GM12873 (cell line): ENCODE results near the gene CEP85L.
A peak's percentile ranks its signal among the peaks of the same experiment; 100 is the strongest.

Source experiments
- TF ChIP-seq, protein P1 (sequence below): IDR thresholded peaks from 2 replicates; pipeline ENCODE4 v1.5.1; 2012; ENCODE audit warnings: low read depth, mild to moderate bottlenecking, moderate library complexity, low read length, control low read depth; ENCODE audit not compliant: insufficient read depth; ENCODE audit errors: missing control alignments

CEP85L gene

DNA sequence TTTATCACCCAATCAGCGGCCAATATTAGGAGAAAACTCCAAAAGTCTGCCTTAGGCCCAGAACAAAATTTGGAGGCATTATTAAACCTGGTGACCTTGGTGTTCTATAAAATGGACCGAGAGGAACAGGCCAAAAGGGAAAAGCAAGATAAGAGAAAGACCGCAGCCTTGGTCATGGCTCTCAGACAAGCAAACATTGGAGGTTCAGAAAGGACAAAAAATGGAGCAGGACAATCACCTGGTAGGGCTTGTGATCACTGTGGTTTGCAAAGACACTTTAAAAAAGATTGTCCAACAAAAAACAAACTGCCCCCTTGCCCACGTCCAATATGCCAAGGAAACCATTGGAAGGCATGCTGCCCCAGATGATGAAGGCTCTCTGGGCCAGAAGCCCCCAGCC is 31.2 kb downstream of the CEP85L start:
- TF ChIP-seq, protein P1, sequence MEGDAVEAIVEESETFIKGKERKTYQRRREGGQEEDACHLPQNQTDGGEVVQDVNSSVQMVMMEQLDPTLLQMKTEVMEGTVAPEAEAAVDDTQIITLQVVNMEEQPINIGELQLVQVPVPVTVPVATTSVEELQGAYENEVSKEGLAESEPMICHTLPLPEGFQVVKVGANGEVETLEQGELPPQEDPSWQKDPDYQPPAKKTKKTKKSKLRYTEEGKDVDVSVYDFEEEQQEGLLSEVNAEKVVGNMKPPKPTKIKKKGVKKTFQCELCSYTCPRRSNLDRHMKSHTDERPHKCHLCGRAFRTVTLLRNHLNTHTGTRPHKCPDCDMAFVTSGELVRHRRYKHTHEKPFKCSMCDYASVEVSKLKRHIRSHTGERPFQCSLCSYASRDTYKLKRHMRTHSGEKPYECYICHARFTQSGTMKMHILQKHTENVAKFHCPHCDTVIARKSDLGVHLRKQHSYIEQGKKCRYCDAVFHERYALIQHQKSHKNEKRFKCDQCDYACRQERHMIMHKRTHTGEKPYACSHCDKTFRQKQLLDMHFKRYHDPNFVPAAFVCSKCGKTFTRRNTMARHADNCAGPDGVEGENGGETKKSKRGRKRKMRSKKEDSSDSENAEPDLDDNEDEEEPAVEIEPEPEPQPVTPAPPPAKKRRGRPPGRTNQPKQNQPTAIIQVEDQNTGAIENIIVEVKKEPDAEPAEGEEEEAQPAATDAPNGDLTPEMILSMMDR = no peak

DNA sequence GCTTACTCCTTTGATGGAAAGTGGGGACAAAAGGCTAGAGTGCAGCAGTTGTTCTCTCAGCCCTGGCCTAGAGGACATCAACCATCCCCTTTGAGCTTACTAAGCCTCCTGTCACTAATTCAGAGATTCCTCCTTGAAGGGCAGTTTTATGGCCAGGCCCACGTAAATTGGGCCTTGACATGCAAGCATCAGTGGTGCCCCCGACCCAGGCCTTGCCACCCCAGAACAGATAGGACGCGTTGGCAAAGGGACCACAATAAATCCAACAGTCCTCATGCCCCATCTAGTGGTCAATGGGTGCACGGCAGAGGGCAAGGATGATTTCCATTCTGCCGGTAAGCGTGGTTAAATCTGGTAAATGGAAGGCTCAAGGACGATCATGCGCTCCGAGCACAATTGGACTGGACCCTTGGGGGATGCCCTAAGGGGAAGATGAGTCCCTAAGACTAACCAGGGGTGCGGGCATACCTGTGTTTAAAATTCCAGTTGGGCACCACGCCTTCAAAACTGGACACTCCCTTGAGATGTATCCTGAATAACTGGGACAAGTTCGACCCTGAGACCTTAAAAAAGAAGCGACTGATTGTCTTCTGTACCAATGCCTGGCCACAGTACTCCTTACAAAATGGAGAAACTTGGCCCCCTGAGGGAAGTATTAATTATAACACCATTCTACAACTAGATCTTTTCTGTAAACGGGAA is 32.6 kb downstream of the CEP85L start:
- TF ChIP-seq, protein P1 = peak; percentile 94

DNA sequence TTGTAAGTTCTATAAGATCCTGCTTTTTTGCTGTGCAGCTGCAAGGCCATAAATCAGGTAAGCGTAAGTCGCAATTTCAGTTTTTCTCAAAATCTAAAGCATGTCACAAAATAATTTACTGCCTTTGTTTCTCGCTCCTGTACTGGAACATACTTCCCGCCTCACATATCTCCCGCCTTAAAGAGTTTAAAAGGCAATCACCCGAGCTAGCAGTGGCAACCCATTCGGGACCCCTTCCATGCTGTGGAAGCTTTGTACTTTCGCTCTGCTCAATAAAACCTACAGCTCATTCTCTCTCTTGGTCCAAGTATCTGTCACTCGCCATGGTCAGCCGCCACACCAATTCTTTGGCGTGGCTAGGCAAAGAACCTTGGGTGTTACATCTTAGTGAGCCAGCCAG is 34.0 kb downstream of the CEP85L start:
- TF ChIP-seq, protein P1 = no peak

DNA sequence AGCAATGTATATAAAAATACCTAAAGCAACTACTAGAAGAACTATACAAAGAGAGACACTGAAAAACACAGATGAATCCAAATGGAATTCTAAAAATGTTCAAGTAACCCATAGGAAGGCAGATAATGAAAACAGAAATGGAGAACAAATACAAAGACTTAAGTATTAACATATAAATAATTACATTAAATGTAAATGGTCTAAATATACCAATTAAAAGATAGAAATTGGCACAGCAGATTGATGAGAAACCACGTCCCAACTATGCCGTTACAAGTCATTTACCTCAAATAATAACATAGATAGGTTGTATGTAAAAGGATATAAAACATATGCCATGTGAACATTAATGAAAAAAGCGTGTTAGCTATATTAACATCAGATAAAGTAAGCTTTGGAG is 40.1 kb downstream of the CEP85L start:
- TF ChIP-seq, protein P1 = no peak

DNA sequence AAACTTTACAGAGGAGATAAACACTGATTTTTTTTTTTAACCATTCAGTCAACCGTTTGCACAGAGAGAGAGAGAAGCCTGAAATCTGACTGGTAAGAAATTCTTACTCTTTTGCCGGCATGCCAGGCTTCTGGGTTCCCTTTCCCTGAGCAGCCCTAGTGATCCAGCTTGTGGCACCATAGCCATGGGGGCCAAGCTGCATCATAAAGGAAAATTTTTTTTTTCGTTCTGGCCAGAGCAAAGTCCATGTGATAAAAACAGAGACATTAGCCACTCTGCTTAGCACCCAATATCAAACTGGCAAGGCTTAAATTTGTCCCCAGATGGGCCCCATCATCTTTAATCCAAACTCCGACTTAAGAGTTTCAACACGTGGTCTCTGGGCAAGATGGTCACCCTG is 44.5 kb downstream of the CEP85L start:
- TF ChIP-seq, protein P1 = no peak

DNA sequence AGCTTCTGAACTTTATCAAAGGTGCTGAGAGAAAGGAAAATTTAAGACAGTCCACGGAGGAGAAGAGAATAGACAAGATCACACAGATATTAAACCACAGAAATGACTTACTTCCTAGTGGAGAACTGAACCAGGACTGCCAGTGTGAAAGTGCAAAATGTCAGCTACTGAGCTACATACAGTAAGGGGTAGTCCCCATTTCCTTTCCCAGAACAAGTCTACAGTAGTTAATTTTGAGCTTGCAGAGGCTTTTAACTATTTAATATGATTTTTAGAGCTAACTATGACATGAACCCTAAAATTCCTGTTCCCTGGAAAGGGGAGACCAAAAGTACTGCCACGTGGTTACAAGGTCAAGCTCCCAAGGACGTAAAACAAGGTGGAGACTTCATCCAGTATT is 45.1 kb downstream of the CEP85L start:
- TF ChIP-seq, protein P1 = no peak

DNA sequence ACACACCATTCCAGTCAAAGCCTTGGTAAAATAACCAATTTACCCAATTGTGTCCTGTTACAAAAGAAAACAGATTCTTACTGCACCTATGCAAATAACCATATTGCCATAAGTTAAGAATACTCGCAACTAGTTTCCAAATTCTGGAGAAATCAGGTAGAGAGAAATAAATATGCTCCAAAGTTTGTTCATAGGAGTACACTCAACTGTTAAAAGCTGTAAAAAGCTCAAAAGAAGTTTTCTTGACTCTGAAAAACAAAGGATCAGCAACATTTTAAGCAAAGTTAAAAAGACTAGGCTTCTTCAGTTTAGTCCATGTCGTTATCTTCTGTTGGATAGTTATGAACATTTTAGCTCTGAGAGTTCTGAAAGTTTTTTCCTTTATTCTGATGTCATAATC is 48.0 kb downstream of the CEP85L start:
- TF ChIP-seq, protein P1 = no peak

DNA sequence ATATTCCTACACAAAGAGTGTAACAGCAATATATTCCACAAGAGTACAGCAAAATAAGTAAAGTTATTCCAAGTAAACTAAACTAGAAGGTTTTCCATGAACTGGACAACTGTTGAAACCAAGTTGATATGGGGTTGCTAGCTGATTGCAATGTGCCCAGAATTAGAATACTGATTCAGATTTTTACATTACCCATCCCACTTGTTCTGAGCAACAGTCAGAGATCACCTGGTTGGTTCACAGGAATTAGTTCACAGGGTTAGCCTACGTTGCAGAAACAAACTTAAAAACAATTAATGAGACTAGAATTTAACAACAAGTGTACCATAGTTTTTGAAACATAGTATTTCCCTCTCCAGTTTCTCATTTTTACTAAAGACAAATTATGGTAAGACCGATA is 49.1 kb downstream of the CEP85L start:
- TF ChIP-seq, protein P1 = no peak
